ENCODE data around the gene CCL13. TPM values are rescaled to one million over a fixed set of nuclear protein-coding genes. Genes with fewer than 3 reads are reported as not detected.

CCL13 gene
- total RNA-seq, 2 donors from 2014 or later, result 0.90 to 1.3 TPM

GRCh38 chr17:34370997-34371395, 14.7 kb downstream of the CCL13 start:
- no peak for DNase-seq (ENCODE audit: low spot score)
- H3K4me1 ChIP-seq, result no peaks in the 10 kb centered on the region
- TF ChIP-seq, protein P1, sequence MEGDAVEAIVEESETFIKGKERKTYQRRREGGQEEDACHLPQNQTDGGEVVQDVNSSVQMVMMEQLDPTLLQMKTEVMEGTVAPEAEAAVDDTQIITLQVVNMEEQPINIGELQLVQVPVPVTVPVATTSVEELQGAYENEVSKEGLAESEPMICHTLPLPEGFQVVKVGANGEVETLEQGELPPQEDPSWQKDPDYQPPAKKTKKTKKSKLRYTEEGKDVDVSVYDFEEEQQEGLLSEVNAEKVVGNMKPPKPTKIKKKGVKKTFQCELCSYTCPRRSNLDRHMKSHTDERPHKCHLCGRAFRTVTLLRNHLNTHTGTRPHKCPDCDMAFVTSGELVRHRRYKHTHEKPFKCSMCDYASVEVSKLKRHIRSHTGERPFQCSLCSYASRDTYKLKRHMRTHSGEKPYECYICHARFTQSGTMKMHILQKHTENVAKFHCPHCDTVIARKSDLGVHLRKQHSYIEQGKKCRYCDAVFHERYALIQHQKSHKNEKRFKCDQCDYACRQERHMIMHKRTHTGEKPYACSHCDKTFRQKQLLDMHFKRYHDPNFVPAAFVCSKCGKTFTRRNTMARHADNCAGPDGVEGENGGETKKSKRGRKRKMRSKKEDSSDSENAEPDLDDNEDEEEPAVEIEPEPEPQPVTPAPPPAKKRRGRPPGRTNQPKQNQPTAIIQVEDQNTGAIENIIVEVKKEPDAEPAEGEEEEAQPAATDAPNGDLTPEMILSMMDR (IDR thresholded peaks at IDR 0.05), result no peak
- H3K27me3 ChIP-seq, result no peaks in the 10 kb centered on the region
- H3K36me3 ChIP-seq, result no peaks in the 10 kb centered on the region
- H3K27ac ChIP-seq, result no peak overlapping the region
- H3K4me3 ChIP-seq, result no peak overlapping the region
- no peaks in the 10 kb centered on the region for H3K9me3 ChIP-seq

- H3K27ac ChIP-seq, result no peak overlapping the region
- H3K9me3 ChIP-seq, result no peaks in the 10 kb centered on the region
- H3K27me3 ChIP-seq, result no peaks in the 10 kb centered on the region
- no peaks in the 10 kb centered on the region for H3K36me3 ChIP-seq
- no peaks in the 10 kb centered on the region for H3K4me1 ChIP-seq
- TF ChIP-seq, protein P1 (IDR thresholded peaks at IDR 0.05), result no peak
- DNase-seq (ENCODE audit: low spot score), result no peak
- no peak overlapping the region for H3K4me3 ChIP-seq
Measured at GRCh38 chr17:34371405-34372100, 15.3 kb downstream of the CCL13 start.

- TF ChIP-seq, protein P1 (IDR thresholded peaks at IDR 0.05), result no peak
Measured at GRCh38 chr17:34374457-34374856, 18.2 kb downstream of the CCL13 start.

DNA sequence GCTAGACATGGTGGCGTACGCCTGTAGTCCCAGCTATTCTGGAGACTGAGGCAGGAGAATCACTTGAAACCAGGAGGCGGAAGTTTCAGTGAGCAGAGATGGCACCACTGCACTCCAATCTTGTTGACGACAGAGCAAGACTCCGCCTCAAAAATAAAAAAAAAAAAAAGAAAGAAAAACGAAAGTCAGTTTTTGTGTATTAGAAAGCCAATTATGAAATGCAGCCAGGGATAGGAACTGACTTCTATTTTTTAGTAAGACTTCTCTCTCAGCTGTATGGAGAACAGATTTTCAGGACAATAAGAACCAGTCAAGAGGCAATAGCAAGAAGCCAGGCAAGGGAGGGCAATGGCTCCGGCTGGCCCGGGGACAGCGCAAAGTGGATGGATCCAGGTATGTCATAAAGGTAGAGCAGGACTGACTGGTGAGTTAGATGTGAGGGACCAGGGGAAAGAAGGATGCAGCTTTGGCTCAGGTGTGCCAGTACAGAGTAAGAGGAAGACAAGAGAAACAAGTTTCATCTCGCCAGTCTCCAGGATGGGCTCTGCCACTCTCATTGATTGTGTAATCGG, 19.2 kb downstream of the CCL13 start:
- TF ChIP-seq, protein P1 (IDR thresholded peaks at IDR 0.05), result no peak
- Histone ChIP-seq H3K4me3 (no peak overlapping the region), H3K36me3 (no peaks in the 10 kb centered on the region), H3K4me1 (no peaks in the 10 kb centered on the region), H3K27me3 (no peaks in the 10 kb centered on the region), H3K27ac (no peak overlapping the region), H3K9me3 (no peaks in the 10 kb centered on the region)
- no peak for DNase-seq (ENCODE audit: low spot score)

More at GRCh38 chr17:34374457-34374856, 18.2 kb downstream of the CCL13 start:
- no peak for DNase-seq (ENCODE audit: low spot score)
- Histone ChIP-seq H3K36me3 (no peaks in the 10 kb centered on the region), H3K4me1 (no peaks in the 10 kb centered on the region), H3K27ac (no peak overlapping the region), H3K27me3 (no peaks in the 10 kb centered on the region), H3K4me3 (no peak overlapping the region), H3K9me3 (no peaks in the 10 kb centered on the region)

DNA sequence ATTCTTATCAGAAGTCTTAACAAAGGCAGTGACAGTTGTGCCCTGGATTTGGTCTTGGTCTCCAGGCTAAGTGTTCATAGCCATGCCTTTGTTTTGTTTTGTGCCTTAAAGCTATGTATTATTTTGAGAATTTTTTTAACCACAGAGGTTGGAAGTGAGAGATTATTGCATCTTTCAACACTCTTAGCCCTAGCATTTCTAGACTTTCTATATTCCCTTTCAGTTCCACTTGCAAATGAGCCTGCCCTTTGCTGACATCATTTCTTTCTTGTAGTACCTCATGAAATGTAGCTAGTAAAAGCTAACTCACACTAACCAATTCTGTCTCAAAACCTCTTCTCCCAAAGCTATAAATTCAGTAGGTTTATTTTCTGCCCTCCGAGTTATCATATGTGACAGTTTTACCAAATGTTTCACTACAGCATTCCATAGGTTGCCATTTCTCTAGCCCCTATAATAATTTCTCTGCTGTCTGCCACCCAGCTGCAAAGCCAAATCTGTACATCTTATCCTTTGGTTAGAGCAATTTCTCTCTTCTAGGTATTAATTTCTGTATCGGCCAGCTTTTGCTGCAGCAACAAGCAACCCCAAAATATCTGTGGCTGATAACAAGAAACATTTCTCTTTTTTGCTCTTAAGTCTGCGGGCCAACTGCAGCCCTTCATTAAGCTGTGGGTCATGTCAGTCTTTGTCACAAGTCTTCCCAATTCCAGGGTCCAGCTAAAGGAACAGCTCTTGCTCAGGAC, 21.0 kb downstream of the CCL13 start:
- H3K4me1 ChIP-seq, result no peaks in the 10 kb centered on the region
- no peak overlapping the region for H3K4me3 ChIP-seq
- H3K36me3 ChIP-seq, result no peaks in the 10 kb centered on the region
- no peaks in the 10 kb centered on the region for H3K9me3 ChIP-seq
- no peaks in the 10 kb centered on the region for H3K27me3 ChIP-seq
- no peak overlapping the region for H3K27ac ChIP-seq
- DNase-seq (ENCODE audit: low spot score), result no peak
- TF ChIP-seq, protein P1 (IDR thresholded peaks at IDR 0.05), result no peak
